HTR-8/SVneo (cell line): Measurements from ENCODE around the gene TRAPPC2L.

Experiments
- DNase-seq: peaks from one replicate; pipeline ENCODE4 v3.0.0; 2011; ENCODE audit warnings: low spot score, mixed read lengths; ENCODE audit not compliant: insufficient read length
- FAIRE-seq: peaks from 2 replicates; lab custom pipeline; 2011; peaks lifted over from hg19 to GRCh38; lab: Jason Lieb, UNC

The TRAPPC2L gene

DNA sequence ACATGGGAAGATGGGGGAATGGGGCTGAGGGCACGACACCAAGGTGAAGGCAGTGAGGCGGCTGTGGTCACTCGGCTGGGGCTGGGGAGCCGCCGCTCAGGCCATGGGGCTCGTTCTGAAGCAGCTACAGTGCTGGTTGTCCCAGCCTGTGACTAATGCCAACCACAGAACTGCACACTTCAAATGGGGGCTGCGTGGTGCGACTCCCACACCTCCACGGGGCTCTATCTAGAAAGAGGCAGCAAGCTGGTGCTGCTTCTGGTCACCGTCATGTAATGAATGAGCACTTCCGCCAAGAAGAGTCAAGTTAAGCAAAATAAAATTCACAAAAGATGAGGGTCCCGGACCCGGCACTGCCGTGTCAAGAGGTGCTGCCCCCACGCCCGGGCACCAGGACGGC lies 20.1 kb upstream of the TRAPPC2L start:
- FAIRE-seq = no peak

DNA sequence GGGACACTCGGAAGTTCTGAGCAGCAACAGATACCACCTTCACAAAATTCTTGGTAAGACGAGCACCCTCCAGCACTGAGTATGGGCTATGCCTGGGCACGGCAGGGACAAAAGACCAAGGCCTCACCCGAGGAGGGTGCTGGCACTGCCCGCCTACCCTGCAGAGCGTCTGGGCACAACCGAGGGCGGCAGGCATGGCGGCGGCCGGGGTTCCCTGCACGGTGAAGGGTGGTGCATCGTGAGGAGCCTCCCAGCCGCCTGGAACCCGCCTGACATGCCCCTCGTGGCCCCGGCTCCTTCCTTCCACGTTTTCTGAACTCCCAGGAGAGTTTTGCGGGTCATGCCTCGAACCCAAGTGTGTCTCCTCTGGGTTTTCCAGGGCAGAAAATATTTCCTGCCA lies 19.1 kb upstream of the TRAPPC2L start:
- no peak for DNase-seq
- no peak for FAIRE-seq

More for the DNA sequence above, 20.1 kb upstream of the TRAPPC2L start:
- no peak for DNase-seq

GRCh38 chr16:88838566-88838965 lies 18.4 kb upstream of the TRAPPC2L start:
- FAIRE-seq (no peak), DNase-seq (no peak)

DNA sequence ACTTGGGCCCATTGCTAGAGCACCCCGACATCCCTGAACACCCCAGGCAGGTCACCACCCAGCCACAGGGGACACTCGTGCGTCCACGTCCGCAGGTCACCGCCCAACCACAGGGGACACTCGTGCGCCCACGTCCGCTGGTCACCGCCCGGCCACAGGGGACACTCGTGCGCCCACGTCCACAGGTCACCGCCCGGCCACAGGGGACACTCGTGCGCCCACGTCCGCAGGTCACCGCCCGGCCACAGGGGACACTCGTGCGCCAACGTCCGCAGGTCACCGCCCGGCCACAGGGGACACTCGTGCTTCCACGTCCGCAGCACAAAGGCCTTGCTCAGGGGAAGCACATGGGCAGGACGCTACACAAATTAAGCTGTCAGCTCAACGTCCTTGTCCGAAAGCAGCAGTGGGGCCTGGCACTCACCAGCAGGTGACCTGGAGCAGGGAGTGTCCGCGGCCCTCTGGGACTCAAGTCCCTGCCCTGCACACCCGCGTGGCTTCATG lies 17.8 kb upstream of the TRAPPC2L start:
- DNase-seq (no peak), FAIRE-seq (no peak)

GRCh38 chr16:88839745-88840599 lies 17.0 kb upstream of the TRAPPC2L start:
- DNase-seq = no peak
- FAIRE-seq = no peak

GRCh38 chr16:88840600-88841215 lies 16.2 kb upstream of the TRAPPC2L start:
- DNase-seq = no peak
- FAIRE-seq = no peak

DNA sequence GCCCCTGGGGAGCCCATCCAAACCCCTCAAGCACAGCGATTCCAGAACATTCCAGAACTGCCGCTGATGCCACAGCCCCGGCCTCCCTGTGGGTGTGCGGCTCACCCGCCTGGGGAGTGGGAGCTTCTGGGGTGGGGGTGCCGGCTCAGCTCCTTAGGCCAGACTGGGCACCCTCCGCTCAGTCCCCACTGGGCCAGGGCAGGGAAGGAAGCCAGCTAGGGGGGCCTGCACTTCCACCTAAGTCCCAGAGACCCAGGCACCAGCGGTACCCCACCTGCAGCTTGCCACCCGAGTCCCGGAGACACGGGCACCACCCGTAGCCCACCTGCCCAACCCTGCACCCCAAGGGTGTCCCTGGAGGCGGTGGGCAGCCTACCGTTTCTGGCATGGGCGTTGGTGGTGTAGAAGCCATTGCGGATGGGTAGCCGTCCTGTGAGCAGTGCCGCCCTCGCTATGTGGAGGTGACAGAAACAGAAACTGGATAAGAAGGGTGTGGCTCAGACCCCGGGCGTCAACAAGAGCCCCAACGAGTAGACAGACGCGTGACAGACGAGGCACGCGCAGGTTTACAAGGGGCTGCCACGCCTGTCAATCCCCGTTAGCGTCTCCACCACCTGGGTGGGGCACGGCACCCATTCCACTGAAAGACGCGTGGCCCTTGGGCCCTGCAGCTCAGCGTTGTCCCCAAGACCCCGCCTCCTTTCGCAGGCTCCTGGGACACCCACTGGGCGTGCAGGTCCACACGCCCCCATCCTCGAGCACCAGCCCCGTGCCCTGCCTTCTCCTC lies 15.2 kb upstream of the TRAPPC2L start:
- DNase-seq (no peak), FAIRE-seq (no peak)

DNA sequence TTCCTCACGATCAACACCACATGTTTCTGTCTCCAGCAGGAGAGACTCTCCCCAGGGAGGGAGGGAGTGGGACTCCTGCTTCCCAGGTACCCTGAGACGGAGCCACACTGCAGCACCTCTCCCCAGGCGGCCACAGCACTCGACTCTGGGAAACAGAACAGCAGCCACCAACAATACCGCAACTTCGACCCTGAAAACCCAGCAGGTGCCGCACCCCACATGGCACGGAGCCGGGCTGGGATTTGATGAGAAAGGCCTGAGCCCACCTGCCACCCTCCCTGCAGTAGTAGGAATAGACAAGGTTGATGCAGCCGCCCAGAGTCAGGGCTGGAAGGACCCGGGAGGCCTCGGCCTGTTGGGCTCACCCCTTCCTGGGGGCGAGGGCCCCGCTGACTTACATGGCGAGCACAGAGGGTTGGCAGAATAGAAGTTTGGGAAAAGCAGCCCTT lies 14.6 kb upstream of the TRAPPC2L start:
- DNase-seq = no peak
- FAIRE-seq = no peak

DNA sequence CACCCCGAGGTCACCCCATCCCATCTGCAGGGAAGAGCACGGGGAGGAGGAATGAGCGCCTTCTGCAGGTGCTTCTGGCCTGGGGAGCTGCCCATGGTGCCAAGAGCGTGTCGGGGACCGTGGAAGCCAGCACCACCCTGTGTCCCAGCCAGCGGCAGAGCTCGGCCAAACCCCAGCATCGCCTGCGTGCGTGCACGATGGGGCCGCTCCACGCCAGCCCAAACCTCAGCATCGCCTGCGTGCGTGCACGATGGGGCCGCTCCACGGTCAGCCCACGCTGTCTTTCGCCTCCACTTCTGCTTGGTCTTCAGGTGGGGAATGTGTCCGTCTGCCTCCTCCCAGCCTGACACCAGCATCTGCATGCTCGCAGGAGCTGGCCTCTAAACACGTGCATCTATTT lies 14.1 kb upstream of the TRAPPC2L start:
- FAIRE-seq = no peak
- DNase-seq = no peak

DNA sequence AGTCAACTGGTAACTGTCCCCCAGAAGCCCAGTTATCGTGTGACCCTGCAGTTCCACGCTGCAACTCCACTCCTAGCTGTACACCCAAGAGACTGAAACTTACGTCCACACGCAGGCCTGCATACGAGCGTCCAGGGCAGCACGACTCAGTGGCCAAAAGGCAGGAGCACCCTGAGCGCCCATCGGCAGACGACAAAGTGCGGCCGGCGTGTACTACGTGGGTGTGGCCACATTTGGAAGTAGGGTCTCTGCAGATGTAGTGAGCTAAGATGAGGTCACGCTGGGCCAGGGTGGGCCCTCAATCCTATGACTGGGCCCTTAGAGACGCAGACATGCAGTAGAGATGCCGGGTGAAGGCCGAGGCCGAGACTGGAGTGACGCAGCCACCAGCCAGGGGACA lies 13.7 kb upstream of the TRAPPC2L start:
- DNase-seq (no peak), FAIRE-seq (no peak)

DNA sequence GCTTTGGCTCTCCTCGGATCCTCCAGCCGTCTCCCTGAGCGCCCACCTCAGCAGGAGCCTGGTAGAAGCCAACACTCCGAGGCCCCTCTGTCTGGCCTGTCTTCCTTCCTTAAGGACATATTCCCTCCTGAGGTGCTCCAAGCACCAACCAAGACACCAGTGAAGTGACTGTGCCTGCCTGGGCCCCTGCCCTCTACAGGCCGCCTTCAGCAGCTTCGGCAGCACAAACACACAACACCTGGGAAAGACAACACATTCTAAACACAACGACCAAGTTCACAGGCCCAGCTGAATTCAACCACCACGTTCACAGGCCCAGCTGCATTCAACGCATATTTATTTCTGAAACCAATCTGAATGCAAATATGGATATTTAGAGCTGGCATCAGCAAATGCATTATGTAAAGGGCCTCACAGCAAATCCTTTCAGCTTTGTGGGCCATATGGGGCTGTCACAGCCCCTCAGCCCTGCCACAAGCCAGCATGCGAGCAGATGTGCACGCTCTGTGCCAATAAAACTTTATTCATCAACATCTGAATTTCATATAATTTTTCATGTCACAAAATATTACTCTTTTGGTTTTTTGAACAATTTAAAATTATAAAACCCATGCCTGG lies 12.4 kb upstream of the TRAPPC2L start:
- FAIRE-seq = no peak
- no peak for DNase-seq

DNA sequence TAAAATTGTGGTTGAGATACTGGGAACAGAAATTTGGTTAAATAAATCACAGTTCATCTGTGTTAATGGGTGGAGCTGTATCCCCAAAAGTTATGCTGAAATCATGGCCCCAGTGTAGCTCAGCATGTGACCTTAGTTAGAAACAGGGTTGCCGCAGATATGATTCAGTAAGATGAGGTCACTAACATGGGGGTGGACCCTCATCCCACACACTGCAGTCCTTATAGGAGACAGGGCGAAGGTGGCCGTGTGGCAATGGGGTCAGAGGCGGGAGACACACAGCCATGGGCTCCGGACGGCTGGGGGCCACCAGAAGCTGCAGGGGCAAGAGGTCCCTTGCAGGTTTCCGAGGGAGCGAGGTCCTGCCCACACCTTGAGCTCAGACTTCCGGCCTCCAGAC lies 10.8 kb upstream of the TRAPPC2L start:
- FAIRE-seq (no peak), DNase-seq (no peak)

DNA sequence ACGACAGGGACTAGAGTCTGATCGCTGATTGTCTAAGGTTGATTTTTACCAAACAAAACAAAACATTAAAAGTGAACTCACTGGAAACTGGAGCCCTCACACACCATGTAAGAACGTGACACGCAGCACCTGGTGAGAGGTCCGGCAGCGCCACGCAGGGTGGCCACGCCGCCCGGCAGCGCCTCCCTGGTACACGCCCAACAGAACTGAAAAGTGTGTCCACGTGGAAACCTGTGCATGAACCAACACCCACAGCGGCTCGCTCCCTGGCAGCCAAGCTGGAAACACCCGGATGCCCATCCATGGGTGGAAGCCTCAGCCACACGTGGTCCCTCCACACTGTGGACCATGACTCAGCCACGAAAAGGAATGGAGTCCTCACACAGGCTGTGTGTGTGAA lies 9.3 kb upstream of the TRAPPC2L start:
- FAIRE-seq (no peak), DNase-seq (no peak)

DNA sequence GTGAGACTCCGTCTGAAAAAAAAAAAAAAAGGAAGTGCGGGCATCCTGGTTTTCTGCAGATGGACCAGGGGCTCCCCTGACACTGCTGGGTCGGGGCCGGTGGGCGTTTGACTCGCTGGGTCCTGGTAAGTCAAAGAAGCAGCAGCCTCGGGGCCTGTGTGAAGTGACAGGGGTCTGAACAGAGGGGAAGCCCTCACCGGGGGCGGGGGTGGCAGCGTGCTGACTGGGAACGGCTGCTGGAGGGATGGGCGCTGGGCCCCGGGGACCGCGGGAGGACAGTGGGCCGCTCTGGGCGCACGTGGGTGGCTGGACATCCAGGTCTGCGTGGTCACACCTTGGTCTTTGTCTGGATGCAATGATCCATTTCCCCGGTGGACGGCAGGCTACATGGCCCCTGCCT lies 8.4 kb upstream of the TRAPPC2L start:
- DNase-seq = no peak
- no peak for FAIRE-seq

GRCh38 chr16:88850531-88851199 lies 6.3 kb upstream of the TRAPPC2L start:
- no peak for DNase-seq
- FAIRE-seq = no peak

- DNase-seq (no peak), FAIRE-seq (no peak)
Measured at GRCh38 chr16:88851616-88852015, 5.3 kb upstream of the TRAPPC2L start.

DNA sequence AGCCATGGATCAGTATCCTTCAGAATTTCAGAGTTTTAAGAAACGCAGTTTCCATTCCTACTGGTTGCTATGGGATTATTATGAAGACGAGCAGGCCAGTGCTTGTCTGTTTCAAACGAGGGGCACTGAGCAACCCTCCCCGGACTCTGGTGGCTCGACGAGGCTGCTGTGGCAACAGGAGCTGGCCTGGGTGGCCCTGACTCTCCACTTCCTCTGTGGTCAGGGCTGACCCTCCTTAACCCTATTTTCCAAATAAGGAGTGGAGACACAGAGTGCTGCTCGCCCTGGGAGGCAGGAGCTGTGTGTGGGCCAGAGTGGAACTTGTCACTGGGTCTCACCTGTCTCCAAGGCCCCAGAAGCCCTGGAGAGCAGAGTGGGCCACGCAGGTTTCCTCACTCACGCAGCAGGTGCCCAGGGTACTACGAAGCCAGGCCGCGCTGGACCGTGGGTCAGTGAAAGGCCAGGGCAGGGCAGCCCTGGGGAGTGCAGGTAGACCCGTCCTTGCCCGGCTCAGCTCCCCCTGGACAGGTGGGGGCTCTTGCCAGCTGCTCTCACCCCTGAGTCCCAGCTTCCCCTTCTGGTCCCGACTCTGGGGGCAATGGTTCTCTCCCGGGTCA lies 3.5 kb upstream of the TRAPPC2L start:
- no peak for DNase-seq
- FAIRE-seq = no peak

DNA sequence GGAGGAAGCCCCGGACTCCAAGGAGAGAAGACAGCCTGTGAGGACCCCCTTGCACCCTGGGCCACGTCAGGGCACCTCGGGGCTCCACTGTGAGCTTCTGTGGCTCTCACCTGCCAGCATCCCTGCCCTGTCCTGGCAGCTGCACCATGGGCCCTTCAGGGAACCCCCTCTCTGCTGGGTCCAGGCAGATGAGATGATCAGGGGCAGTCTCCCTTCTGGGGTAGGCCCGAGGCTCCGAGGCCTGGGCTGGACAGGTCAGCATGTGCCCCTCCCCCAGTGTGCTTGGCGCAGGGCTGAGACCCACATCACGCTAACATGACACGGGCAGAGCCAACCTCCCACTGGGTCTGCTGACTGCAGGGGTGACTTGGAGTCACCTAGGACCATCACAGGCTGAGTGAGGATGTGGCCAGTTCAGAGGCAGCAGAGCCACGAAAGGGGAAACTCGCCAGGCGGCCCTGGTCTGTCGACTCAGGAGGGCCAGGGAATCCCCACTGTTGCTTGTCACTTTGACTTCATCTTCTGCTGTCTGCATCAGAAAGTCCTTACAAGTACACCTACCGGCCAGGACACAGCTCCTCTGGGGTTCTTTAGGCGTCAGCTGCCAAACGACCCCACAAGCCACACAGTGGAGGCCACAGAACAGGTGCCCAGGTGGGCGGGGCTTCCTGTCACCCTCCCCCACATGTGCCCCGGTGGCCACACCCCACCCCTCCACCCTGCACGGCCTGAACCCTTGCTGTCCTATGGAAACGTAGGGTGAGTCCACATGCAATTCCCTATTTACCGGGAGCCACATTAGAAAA lies 2.4 kb upstream of the TRAPPC2L start:
- FAIRE-seq (no peak), DNase-seq (no peak)

DNA sequence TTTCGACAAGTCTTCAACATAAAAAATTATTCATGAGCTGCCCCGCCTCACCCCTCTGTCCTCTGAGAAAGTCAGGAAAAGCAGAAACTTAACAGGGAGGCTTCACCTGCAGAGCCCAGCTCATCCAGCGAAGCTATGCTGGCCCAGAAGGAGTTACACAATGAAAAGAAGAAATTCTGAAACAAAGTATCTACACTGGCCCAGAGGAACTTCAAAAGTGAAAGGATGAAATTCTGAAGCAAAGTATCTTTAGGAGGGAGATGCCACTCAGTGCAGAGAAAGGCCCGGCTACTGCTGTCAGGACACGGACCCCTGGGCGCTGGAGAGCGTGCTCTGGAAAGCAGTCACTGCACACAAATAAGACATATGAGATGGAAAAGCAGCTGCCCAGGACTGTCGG lies 1.8 kb upstream of the TRAPPC2L start:
- FAIRE-seq (no peak), DNase-seq (no peak)
